ENCODE measurements around the gene HCFC1R1.

HCFC1R1 gene

DNA sequence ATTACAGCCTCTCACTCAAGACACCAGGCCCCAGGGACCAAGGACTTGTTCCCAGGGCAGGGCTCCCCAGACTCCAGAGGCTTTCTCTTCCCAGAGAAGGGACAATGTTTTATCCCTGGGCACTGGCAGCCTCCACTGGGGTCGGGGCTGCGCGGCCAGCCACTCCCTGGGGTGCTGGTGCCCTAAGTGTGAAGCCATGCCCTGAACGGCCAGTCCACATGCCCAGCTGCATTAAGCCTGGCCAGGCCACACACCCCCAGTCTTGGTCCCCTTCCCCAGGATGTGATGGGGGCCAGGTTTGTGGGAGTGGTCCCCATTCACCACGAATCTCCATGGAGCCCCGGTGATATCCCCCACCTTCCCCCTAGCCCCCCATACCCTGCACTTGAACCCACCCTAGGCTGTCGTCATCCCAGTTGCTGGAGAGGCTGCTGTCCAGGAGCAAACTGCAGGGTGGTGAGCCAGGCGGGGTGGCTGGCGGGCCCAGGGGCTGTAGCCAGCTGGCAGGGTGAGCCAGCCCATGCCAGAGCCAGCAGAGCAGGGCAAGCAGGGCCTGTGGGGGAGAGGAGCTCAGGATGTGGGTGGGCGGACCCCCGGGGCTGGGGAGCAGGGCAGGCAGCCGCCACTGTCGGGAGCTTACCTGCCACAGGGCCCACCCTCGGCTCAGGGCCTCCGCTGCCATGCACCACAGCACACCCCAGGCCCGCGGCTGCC is 50.0 kb downstream of the HCFC1R1 start:
- DNase-seq: no peak

DNA sequence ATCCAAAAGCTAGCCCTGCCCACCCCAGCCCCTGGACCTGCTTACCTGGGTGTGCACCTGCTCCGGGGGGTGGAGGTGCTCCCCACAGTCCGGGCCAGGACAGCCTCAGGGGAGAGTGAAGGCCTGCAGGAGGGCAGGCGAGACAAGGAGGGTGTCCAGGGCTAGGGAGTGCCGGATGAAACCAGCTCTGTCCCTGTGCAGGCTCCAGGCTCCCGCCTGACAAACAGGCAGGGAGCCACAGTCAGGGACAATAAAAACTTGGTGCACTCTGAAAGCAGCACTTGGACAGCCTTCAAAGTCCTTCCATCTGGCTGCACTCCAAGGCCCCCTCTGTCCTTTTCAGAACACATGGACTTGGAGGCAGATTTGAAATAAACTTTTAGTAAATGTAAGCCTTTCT is 50.6 kb downstream of the HCFC1R1 start:
- DNase-seq: no peak

All from activated naive CD4-positive, alpha-beta T cell treated with Interleukin-2 at 50 U/mL for 16 hours (primary cell).